Activated naive CD8-positive, alpha-beta T cell treated with anti-CD3 and anti-CD28 coated beads, Interleukin-2, amount 10 ng/mL, durations not matched to agents 7 days and 5 days (primary cell): ENCODE measurements around the gene MYL10. TPM values are rescaled to one million over a fixed set of nuclear protein-coding genes. Genes with fewer than 3 reads are reported as not detected.
"Not testable (repeated sequence)": the region's sequence is repeated elsewhere in the genome, so short reads cannot be mapped to it uniquely, and the experiment has no call there.

Source experiments
- ATAC-seq: fragments of 150-1000 bp; cut with Tn5 transposase; one replicate; pipeline ENCODE4 v1.10.0; 2021; ENCODE audit warnings: low read depth, moderate library complexity
- POLR2A ChIA-PET: fragments of 350-600 bp; sonication (Branson Sonifier 250); formaldehyde crosslinking; loops from one replicate; lab custom pipeline; 2021; ENCODE audit warnings: antibody characterized with exemption; lab: Charles Lee
- DNase-seq: peaks from one replicate; pipeline ENCODE4 v3.0.0; 2021
- H3K27ac Mint-ChIP-seq: one replicate; pipeline ENCODE4 v1.8.0; 2022; ENCODE audit warnings: mild to moderate bottlenecking, mixed read lengths
- H3K27me3 Mint-ChIP-seq: one replicate; pipeline ENCODE4 v1.8.0; 2022; ENCODE audit warnings: mild to moderate bottlenecking, moderate library complexity, mixed read lengths
- H3K36me3 Mint-ChIP-seq: one replicate; pipeline ENCODE4 v1.8.0; 2021; ENCODE audit warnings: mild to moderate bottlenecking, mixed read lengths
- H3K4me1 Mint-ChIP-seq: one replicate; pipeline ENCODE4 v1.8.0; 2021; ENCODE audit warnings: mixed read lengths
- H3K4me3 Mint-ChIP-seq: one replicate; pipeline ENCODE4 v1.8.0; 2022; ENCODE audit warnings: mild to moderate bottlenecking, moderate library complexity, mixed read lengths
- H3K9me3 Mint-ChIP-seq: one replicate; pipeline ENCODE4 v1.8.0; 2021; ENCODE audit warnings: mixed read lengths
- total RNA-seq, 2 experiments: library from RNA; stranded (reverse); gene quantifications; one replicate each; pipeline ENCODE4 v1.2.3, GENCODE V29; 2021

The MYL10 gene
- total RNA-seq, 2 experiments from 2014 or later: not detected

DNA sequence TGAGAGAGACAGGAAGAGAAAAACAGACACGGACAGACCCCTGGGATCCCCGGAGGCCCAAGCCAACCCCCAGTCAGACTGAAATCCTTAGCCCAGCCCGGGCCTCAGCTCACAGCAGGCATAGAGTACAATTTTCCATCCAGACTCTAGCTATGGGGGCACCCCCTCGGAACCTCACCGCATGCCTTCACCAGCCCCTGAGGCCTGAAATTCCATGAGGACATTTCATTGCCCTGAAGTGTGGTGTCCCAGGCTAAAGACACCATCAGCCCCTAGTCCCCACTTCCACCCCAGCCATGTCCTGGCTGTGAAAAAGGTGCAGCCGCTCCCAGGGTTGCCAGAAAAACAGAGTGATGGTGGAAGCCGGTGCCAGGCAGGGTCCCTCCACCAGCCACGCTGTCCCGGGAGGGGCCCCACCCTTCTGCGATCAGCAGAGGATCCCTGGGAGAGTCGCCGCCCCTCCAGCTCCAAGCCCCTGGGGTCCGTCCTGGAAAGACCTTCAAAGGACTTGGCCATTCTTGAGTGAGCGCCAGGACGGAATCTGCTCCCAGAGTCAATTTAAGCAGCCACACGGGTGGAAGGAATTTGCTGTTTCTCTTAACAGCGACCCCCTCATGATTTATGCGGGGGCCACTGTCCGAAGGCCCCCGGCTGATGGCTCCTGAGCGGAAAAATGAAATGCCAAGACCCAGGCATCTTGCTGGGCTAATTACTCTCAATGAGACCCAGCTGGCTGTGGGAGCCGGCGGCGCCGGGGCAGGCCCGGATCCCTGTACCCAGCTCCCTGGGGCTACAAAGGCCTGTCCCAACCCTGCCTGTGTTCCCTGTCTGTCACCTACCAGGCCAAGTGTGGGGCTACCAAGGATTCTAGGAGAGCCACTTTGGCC lies 23.2 kb downstream of the MYL10 start:
- POLR2A ChIA-PET: no interaction called here
- no peak for DNase-seq
- H3K4me3 Mint-ChIP-seq: no peak overlapping the region
- no peaks in the 10 kb centered on the region for H3K36me3 Mint-ChIP-seq
- no peak for ATAC-seq
- H3K27me3 Mint-ChIP-seq: peaks cover 2% of the 10 kb centered on the region
- no peaks in the 10 kb centered on the region for H3K9me3 Mint-ChIP-seq
- H3K4me1 Mint-ChIP-seq: no peaks in the 10 kb centered on the region
- H3K27ac Mint-ChIP-seq: no peak overlapping the region

- H3K9me3 Mint-ChIP-seq, H3K4me3 Mint-ChIP-seq, DNase-seq, H3K36me3 Mint-ChIP-seq, H3K4me1 Mint-ChIP-seq, H3K27ac Mint-ChIP-seq, POLR2A ChIA-PET, ATAC-seq, H3K27me3 Mint-ChIP-seq: not testable (repeated sequence)
Observed at GRCh38 chr7:101604934-101605332, 24.2 kb downstream of the MYL10 start.

DNA sequence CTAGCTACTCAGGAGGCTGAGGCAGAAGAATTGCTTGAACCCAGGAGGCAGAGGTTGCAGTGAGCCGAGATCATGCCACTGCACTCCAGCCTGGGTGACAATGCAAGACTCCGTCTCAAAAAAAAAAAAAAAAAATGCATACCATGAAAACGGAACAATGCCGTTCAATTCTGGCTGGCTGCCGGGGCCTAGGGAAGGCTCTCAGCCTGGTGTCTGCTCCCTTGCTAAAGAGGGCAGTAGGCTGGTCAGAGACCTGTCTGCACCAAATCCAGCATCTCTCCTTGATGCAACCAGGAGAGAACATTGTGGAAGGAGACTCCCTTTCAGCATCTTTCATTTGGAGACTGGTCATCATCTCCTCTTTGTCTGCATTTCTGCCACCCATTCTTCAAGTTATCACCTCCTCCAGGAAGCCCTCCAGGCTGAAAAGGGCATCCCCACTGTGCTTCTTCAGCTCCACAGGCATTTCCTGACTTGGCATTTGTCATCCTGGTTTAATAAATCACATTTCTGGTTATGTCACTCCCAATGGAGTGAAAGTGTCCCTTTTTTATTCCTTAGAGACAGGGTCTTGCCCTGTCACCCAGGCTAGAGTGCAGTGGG lies 24.7 kb downstream of the MYL10 start:
- no peaks in the 10 kb centered on the region for H3K27me3 Mint-ChIP-seq
- no peak overlapping the region for H3K4me3 Mint-ChIP-seq
- POLR2A ChIA-PET: no interaction called here

DNA sequence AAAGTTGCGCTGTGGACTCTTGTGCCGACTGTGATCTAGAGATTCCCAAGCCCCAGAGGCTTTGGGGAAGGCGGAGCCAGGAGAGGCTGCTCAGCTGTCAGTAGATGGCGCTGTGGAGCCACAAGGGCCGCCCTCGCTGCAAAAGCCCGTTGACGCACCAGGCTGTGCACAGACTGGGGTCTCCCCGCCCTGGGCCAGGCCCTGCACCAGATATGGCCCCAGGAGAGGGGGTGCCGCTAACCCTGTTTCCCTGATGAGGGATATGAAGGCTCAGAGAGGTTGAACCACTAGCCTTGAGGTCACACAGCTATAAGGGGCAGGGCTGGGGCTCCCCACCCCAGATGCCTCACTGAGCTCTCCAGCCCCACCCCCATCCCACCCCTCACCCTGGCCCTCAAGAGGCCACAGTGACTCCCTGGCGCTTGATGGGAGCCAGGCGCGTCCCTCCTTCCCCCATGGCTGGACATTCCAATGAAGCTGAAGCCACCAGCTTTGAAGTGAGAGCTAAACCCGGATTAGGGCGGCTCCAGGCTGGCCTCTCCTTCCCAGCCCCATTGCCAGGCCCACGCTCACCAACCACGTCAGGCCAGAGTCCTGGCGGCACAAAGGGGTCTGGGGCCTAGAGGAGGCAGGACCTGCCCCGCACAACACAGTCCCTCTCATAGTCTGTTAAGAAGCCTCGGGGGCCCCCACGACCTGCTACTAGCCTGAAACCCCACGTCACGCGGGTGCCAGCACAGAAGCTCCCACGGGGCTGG lies 26.4 kb downstream of the MYL10 start:
- POLR2A ChIA-PET: no interaction called here
- ATAC-seq (peak; percentile 87), DNase-seq (peak; percentile 79)
- Mint-ChIP-seq H3K9me3 (no peaks in the 10 kb centered on the region), H3K27ac (no peak overlapping the region), H3K4me3 (no peak overlapping the region), H3K27me3 (no peaks in the 10 kb centered on the region), H3K4me1 (no peaks in the 10 kb centered on the region), H3K36me3 (no peaks in the 10 kb centered on the region)

More for the DNA sequence above, 24.7 kb downstream of the MYL10 start:
- DNase-seq (no peak), ATAC-seq (no peak)
- Mint-ChIP-seq H3K4me1 (no peaks in the 10 kb centered on the region), H3K9me3 (no peaks in the 10 kb centered on the region), H3K27ac (no peak overlapping the region), H3K36me3 (no peaks in the 10 kb centered on the region)

DNA sequence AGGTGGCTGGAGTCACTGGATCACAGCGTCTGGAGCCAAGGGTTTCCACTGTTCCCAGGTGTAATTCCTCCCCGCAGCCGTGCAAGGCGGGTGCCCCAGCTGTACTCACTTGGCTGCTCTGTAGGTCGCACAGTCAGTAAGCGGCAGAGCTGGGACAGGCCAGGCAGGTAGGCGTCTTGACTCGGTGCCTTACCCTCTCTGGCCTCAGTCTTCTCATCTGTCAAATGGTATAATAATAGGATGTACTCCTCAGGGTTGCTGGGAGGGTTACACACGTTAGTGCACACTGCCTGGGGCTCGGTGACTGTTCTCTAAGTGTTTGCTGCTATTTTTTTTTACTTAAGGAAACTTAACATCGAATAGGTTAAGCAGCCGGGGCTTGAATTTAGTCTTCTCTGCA lies 27.0 kb downstream of the MYL10 start:
- no peak for DNase-seq
- H3K9me3 Mint-ChIP-seq: no peaks in the 10 kb centered on the region
- no peaks in the 10 kb centered on the region for H3K4me1 Mint-ChIP-seq
- no peak overlapping the region for H3K27ac Mint-ChIP-seq
- H3K36me3 Mint-ChIP-seq: no peaks in the 10 kb centered on the region
- H3K4me3 Mint-ChIP-seq: no peak overlapping the region
- ATAC-seq: no peak
- POLR2A ChIA-PET: no interaction called here
- no peaks in the 10 kb centered on the region for H3K27me3 Mint-ChIP-seq

DNA sequence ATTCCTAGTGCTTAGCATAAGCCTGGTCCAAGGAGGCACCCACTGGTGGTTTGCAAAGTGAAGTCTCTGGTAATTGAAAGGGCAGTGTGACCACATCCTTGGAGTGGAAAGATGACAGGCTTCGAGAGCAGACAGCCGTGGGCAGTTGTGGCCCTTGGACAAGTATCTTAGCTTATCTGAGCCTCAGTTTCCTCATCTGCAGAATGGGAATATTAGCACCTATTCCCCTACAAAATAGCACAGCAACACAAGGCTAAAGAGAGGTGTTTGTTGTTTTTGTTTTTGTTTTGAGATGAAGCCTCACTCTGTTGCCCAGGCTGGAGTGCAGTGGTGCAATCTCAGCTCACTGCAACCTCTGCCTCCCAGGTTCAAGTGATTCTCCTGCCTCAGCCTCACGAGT lies 29.3 kb downstream of the MYL10 start:
- DNase-seq (no peak), ATAC-seq (no peak)
- Mint-ChIP-seq H3K36me3 (no peaks in the 10 kb centered on the region), H3K9me3 (no peaks in the 10 kb centered on the region), H3K4me1 (no peaks in the 10 kb centered on the region), H3K27ac (no peak overlapping the region), H3K4me3 (no peak overlapping the region), H3K27me3 (no peaks in the 10 kb centered on the region)
- POLR2A ChIA-PET: no interaction called here

DNA sequence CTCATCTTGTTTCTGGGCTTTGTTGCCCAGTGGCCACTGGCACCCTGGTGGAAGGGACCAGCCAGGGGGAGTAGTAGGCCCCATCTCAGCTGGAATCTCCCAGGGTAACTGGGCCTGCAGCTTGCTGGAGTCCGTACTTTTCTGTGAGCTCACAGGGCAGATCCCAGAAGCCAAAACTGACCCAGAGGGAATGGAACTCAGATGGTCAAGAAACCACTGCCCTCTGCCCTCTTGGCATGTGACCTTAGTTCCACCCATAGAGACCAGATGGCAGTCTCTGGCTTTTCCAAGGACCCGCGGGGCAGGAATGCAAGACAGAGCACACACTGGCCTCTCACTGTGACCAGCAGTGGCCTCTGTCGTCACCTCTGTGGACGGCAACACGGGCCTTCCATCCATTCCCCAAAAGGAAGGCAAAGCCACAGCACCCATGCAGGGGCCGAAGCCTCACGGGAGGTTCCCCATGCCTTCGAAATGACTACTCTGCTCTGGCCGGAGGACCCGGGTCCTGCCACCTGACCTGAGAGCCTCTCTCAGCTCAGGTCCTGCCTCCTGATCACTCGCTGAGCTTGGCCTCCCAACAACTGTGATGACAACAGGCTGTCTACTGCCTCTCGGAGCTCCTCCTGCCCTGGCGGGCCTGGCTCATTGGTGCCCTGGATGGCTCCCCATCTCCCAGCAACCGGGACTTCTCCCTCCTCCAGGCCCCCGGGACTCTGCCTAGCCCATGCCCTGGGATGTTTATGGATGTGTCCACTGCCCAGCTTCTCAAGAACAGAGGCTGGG lies 29.9 kb downstream of the MYL10 start:
- ATAC-seq (no peak), DNase-seq (no peak)
- H3K36me3 Mint-ChIP-seq: no peaks in the 10 kb centered on the region
- H3K4me3 Mint-ChIP-seq: no peak overlapping the region
- H3K27ac Mint-ChIP-seq: no peak overlapping the region
- H3K27me3 Mint-ChIP-seq: no peaks in the 10 kb centered on the region
- H3K9me3 Mint-ChIP-seq: no peaks in the 10 kb centered on the region
- POLR2A ChIA-PET: no interaction called here
- no peaks in the 10 kb centered on the region for H3K4me1 Mint-ChIP-seq

DNA sequence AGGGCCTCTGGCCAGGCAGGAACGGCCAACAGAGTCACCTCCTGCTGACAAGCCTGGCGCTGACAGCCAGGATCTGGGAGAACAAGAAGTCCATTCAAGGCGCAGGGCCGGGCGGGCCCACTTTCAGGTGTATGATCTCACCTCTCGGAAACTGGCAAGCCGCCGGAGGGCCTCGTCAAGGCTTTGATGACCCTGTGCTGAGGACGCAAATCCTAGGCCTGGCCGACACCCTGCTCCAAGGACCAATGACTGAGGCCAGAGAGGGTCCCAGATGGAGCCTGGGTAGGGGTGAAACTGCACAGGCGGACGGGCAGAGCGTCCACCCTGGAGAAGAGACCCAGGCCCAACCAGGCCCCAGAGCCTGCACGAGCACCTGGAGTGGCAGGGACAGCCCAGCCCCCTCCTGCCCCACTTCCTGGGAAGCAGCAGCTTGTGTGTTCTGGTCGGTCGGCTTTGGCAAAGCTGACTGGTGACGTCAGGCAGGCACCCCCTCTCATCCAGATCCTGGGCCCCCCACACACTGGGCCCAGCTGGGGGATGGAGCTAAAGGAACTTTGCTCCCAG lies 30.6 kb downstream of the MYL10 start:
- no peak for ATAC-seq
- POLR2A ChIA-PET: no interaction called here
- H3K27ac Mint-ChIP-seq: no peak overlapping the region
- no peaks in the 10 kb centered on the region for H3K4me1 Mint-ChIP-seq
- H3K27me3 Mint-ChIP-seq: no peaks in the 10 kb centered on the region
- no peak overlapping the region for H3K4me3 Mint-ChIP-seq
- DNase-seq: no peak
- H3K9me3 Mint-ChIP-seq: no peaks in the 10 kb centered on the region
- no peaks in the 10 kb centered on the region for H3K36me3 Mint-ChIP-seq

- H3K27me3 Mint-ChIP-seq: no peaks in the 10 kb centered on the region
- no peaks in the 10 kb centered on the region for H3K4me1 Mint-ChIP-seq
- POLR2A ChIA-PET: no interaction called here
- ATAC-seq (no peak), DNase-seq (no peak)
- no peaks in the 10 kb centered on the region for H3K36me3 Mint-ChIP-seq
- no peak overlapping the region for H3K27ac Mint-ChIP-seq
- no peak overlapping the region for H3K4me3 Mint-ChIP-seq
- H3K9me3 Mint-ChIP-seq: no peaks in the 10 kb centered on the region
Observed at GRCh38 chr7:101597941-101598340, 31.2 kb downstream of the MYL10 start.

- no peaks in the 10 kb centered on the region for H3K27me3 Mint-ChIP-seq
- no peak overlapping the region for H3K27ac Mint-ChIP-seq
- POLR2A ChIA-PET: no interaction called here
- H3K4me1 Mint-ChIP-seq: no peaks in the 10 kb centered on the region
- no peak overlapping the region for H3K4me3 Mint-ChIP-seq
- ATAC-seq: no peak
- no peak for DNase-seq
- no peaks in the 10 kb centered on the region for H3K9me3 Mint-ChIP-seq
- H3K36me3 Mint-ChIP-seq: no peaks in the 10 kb centered on the region
Observed at GRCh38 chr7:101596898-101597297, 32.2 kb downstream of the MYL10 start.

DNA sequence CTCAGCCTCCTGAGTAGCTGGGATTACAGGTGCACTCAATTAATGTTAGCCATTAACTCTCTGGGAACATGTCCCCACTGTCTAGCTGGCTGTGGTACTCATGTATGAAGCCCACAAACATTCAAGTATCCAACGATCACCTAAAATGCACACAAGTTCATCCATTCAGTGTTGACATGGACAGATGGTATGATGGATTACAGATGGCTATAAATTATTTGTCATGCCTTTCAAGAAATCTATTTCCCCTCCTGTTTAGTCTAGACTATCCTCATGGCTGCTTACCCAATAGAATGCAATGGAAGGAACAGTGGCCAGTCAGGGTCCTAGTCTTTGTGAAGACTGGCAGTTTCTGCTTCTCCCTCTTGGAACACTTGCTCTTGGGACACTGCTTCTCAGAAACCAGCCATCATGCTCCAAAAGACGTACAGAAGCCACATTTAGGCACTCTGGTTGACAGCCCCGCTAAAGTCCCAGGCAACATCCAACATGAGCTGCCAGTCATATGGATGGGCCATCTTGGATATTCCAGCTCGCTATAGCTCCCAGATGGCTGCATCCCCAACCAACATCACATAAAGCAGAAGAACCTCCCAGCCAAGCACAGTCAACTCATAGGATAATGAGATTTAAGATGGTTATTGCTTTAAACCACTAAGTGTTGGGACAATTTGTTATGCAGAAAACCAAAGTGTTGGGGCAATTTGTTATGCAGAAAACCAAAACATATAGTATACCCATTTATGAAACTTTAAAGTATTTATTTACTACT lies 33.1 kb downstream of the MYL10 start:
- Mint-ChIP-seq H3K27ac (no peak overlapping the region), H3K4me3 (no peak overlapping the region), H3K27me3 (no peaks in the 10 kb centered on the region), H3K4me1 (no peaks in the 10 kb centered on the region), H3K9me3 (no peaks in the 10 kb centered on the region), H3K36me3 (no peaks in the 10 kb centered on the region)
- POLR2A ChIA-PET: no interaction called here
- DNase-seq (no peak), ATAC-seq (no peak)

- DNase-seq: no peak
- POLR2A ChIA-PET: no interaction called here
- Mint-ChIP-seq H3K36me3 (no peaks in the 10 kb centered on the region), H3K9me3 (no peaks in the 10 kb centered on the region), H3K4me1 (no peaks in the 10 kb centered on the region), H3K27ac (no peak overlapping the region), H3K27me3 (no peaks in the 10 kb centered on the region), H3K4me3 (no peak overlapping the region)
- ATAC-seq: no peak
Observed at GRCh38 chr7:101595246-101595645, 33.9 kb downstream of the MYL10 start.
